ENCODE results near the gene CSHL1.

- TF ChIP-seq CTCF (IDR thresholded peaks at IDR 0.05; ENCODE audit: low read depth, low read length, poor library complexity, severe bottlenecking) (peak; percentile 54), EZH2phosphoT487 (IDR thresholded peaks at IDR 0.05; ENCODE audit: borderline replicate concordance, low read length) (no peak)
Observed at GRCh38 chr17:63954402-63955063, 43.5 kb upstream of the CSHL1 start.

Data from DOHH2 (cell line).